Measurements from ENCODE around the gene PTTG1. TPM values are rescaled to one million over a fixed set of nuclear protein-coding genes. Genes with fewer than 3 reads are reported as not detected.
"Not testable (repeated sequence)": the region's sequence is repeated elsewhere in the genome, so short reads cannot be mapped to it uniquely, and the experiment has no call there.

PTTG1 gene
- total RNA-seq, 4 donors from 2014 or later, result 9.1 to 36.3 (median 14.4) TPM

DNA sequence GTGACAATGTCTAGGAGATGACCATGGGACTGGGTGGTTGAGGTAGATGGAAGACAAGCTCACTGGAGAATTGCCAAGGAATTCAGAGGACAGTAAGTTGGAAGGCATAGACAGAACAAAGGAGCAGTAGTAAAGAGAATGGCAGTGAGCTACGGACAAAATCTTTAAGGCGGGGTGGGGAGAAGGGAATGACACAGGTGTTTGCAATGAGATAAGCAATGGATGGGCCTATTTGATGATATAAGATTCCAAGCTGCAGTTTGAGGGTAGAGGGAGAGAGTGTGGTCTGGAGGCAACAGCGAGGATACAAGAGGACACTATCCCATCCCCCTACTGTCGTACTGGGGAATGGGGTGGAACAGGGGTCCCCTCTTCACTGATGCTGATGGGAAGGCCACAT lies 14.4 kb downstream of the PTTG1 start:
- TF ChIP-seq, protein P1, sequence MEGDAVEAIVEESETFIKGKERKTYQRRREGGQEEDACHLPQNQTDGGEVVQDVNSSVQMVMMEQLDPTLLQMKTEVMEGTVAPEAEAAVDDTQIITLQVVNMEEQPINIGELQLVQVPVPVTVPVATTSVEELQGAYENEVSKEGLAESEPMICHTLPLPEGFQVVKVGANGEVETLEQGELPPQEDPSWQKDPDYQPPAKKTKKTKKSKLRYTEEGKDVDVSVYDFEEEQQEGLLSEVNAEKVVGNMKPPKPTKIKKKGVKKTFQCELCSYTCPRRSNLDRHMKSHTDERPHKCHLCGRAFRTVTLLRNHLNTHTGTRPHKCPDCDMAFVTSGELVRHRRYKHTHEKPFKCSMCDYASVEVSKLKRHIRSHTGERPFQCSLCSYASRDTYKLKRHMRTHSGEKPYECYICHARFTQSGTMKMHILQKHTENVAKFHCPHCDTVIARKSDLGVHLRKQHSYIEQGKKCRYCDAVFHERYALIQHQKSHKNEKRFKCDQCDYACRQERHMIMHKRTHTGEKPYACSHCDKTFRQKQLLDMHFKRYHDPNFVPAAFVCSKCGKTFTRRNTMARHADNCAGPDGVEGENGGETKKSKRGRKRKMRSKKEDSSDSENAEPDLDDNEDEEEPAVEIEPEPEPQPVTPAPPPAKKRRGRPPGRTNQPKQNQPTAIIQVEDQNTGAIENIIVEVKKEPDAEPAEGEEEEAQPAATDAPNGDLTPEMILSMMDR (IDR thresholded peaks at IDR 0.05), result no peak
- no peak for TF ChIP-seq POLR2A (IDR thresholded peaks at IDR 0.05)
- Histone ChIP-seq H3K27me3 (no peaks in the 10 kb centered on the region), H3K36me3 (no peaks in the 10 kb centered on the region), H3K9me3 (no peaks in the 10 kb centered on the region), H3K4me1 (peaks cover 0 to 9% (median 0%) of the 10 kb centered on the region in 4 donors), H3K4me3 (no peak overlapping the region), H3K27ac (no peak overlapping the region)
- no peak for DNase-seq

DNA sequence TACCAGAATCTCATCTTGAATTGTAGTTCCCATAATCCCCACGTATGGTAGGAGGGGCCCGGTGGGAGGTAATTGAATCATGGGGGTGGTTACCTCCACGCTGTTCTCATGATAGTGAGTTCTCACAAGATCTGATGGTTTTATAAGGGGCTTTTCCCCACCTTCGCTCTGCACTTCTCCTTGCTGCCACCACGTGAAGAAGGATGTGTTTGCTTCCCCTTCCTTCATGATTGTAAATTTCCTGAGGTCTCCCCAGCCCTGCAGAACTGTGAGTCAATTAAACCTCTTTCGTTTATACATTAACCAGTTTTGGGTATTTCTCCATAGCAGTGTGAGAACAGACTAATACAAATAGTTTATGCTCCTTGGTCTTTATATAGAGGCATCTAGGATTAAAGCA lies 15.0 kb downstream of the PTTG1 start:
- H3K27ac ChIP-seq, H3K4me1 ChIP-seq, H3K36me3 ChIP-seq: not testable (repeated sequence)

DNA sequence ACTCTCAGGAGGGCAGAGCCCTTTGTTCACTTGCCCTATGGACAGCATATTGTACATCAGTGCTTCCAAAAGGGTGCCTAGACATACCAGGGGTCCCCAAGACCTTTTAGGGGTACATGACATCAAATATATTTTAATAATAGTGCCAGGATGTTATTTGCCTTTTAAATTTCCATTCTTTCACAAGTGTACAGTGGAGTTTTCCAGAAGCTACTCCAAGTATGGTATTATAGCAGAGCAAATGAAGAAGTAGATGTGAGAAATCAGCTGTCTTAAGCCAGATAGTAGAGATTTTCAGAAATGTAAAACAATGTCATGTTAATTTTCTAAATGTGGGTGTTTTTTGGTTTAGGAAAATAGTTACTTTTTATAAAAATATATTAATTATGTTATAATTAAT lies 15.6 kb downstream of the PTTG1 start:
- TF ChIP-seq, protein P1 (IDR thresholded peaks at IDR 0.05), result no peak
- TF ChIP-seq POLR2A (IDR thresholded peaks at IDR 0.05), result no peak
- Histone ChIP-seq H3K4me3 (no peak overlapping the region), H3K4me1 (peaks cover 0 to 9% (median 0%) of the 10 kb centered on the region in 4 donors), H3K27me3 (no peaks in the 10 kb centered on the region), H3K36me3 (no peaks in the 10 kb centered on the region), H3K27ac (no peak overlapping the region), H3K9me3 (no peaks in the 10 kb centered on the region)
- no peak for DNase-seq

More for the DNA sequence above, 15.0 kb downstream of the PTTG1 start:
- H3K4me3 ChIP-seq, DNase-seq, H3K27me3 ChIP-seq, H3K9me3 ChIP-seq: not testable (repeated sequence)

DNA sequence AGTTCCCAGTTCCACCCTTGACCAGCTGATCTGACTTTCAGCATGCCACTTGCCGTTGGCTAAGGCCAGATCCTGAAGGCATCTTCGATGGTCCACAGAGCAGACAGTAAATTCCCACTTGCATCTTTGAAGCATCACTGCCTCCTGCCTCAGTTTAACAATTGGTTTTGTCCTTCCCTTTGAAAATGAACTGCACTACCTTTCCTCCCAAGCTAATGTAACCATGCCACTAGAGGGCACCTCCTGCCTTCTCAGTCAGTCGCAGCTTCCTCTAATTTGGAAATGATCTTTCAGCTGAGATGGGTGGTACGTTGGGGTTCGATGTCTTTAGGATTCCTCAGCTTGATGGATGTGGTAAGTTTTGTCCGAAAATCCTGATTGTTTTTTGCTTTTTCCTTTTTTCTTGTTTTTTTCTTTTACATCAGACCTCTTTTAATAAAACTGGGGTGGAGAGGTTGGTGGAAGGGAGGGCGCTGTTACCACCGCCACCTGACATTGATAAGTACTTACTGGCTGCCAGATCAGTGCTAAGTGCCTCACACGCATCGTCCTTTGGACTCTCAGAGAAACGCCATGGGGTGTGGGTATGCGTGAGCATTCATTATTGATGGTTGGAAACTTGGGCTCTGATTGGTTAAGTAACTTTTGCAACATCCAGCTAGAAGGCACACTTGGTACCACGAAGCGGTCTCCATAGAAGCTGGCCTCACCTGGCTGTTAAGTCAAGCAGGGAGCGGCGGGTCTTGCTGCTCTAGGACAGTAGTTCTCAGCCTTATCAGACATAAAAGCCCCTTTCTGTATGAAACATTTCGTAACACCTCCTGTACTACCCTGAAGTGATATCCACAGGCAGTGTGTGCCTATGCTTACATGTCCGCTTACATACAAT lies 16.9 kb downstream of the PTTG1 start:
- no peaks in the 10 kb centered on the region for H3K9me3 ChIP-seq
- no peaks in the 10 kb centered on the region for H3K36me3 ChIP-seq
- no peak for TF ChIP-seq POLR2A (IDR thresholded peaks at IDR 0.05)
- TF ChIP-seq, protein P1 (IDR thresholded peaks at IDR 0.05), result peak; percentile 45 to 75 (median 68)
- H3K27ac ChIP-seq, result peak overlapping the region; percentile 20 to 63 (median 52)
- no peaks in the 10 kb centered on the region for H3K27me3 ChIP-seq
- H3K4me3 ChIP-seq, result peak overlapping the region; percentile 32 to 57 (median 44)
- peak; percentile 61 to 79 (median 62) for DNase-seq
- peaks cover 0 to 9% (median 0%) of the 10 kb centered on the region in 4 donors for H3K4me1 ChIP-seq

DNA sequence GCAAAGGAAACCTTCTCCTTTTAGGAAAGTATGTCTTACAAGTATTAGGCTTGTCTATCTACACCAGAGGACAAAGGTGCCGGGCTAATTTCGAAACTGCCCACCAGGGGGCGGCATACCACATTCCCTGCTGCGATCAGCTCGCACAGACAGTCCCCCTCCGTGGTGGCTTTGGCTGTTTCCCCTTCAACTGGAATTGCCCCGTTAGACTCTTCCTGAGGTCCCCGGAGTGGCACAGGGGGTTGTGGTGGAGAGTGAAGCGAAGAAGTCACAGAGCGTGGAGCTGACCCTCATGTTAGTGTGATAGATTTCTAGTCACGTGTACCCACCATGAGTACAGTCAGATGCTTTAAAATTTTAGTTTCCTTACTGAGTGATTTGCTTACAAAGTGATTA lies 17.5 kb downstream of the PTTG1 start:
- H3K4me3 ChIP-seq, result peak overlapping the region; percentile 32 to 57 (median 44)
- TF ChIP-seq, protein P1 (IDR thresholded peaks at IDR 0.05), result peak; percentile 84 to 96 (median 88)
- no peak for TF ChIP-seq POLR2A (IDR thresholded peaks at IDR 0.05)

DNA sequence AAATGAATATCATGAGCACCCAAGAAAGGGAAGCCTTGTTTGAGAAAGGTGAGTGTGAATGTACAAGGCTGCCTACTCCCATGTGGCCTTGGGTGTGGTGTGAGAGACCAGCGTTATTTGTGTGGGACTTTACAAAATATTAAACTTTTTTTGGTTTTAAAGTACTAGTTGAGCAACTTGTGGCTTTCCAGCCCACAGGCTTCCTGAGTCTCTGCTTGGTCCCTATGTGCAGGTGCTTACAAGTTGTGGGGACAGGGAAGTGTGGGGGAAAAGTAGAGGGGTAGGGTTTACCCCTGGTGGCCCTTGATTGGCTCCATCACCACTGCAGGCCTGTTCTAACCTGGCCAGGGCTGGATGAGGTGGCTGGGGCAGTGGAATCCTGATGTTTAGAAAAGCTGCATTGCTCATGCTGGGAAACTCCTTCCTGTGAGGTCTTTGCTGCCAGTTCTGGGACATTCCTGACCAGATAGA lies 19.7 kb downstream of the PTTG1 start:
- H3K27ac ChIP-seq, result no peak overlapping the region
- no peak for DNase-seq

More for the DNA sequence above, 17.5 kb downstream of the PTTG1 start:
- Histone ChIP-seq H3K27me3 (no peaks in the 10 kb centered on the region), H3K27ac (peak overlapping the region; percentile 20 to 63 (median 52)), H3K9me3 (no peaks in the 10 kb centered on the region), H3K36me3 (no peaks in the 10 kb centered on the region), H3K4me1 (peaks cover 0 to 9% (median 0%) of the 10 kb centered on the region in 4 donors)
- DNase-seq, result peak; percentile 89 to 96 (median 90)

More for the DNA sequence above, 19.7 kb downstream of the PTTG1 start:
- Histone ChIP-seq H3K4me1 (peaks cover 0 to 9% (median 0%) of the 10 kb centered on the region in 4 donors), H3K4me3 (no peak overlapping the region), H3K36me3 (no peaks in the 10 kb centered on the region), H3K9me3 (no peaks in the 10 kb centered on the region), H3K27me3 (no peaks in the 10 kb centered on the region)
- TF ChIP-seq, protein P1 (IDR thresholded peaks at IDR 0.05), result no peak
- no peak for TF ChIP-seq POLR2A (IDR thresholded peaks at IDR 0.05)

Measured in Peyer's patch (tissue), 4 donors.